ENCODE data around the gene ZNF343. TPM values are rescaled to one million over a fixed set of nuclear protein-coding genes. Genes with fewer than 3 reads are reported as not detected.

ZNF343 gene
- total RNA-seq, 6 donors from 2014 or later, result 8.4 to 13.3 (median 8.9) TPM

GRCh38 chr20:2460752-2461424, 47.8 kb downstream of the ZNF343 start:
- H3K27ac ChIP-seq, result no peak overlapping the region
- H3K4me3 ChIP-seq, result no peak overlapping the region
- WGBS, 2 donors, result 90 to 95% methylated on average over 4 of the region's 4 CpGs
- no peaks in the 10 kb centered on the region for H3K4me1 ChIP-seq
- no peaks in the 10 kb centered on the region for H3K27me3 ChIP-seq
- H3K9me3 ChIP-seq, result no peaks in the 10 kb centered on the region
- ATAC-seq (ENCODE audit: low FRiP score in 2 of 2) (no peak), DNase-seq (no peak)
- no peak for TF ChIP-seq POLR2AphosphoS5 (IDR thresholded peaks at IDR 0.05)
- H3K36me3 ChIP-seq, result peaks cover 58 to 75% (median 60%) of the 10 kb centered on the region in 4 donors

GRCh38 chr20:2459981-2460751, 48.5 kb downstream of the ZNF343 start:
- Histone ChIP-seq H3K27ac (no peak overlapping the region), H3K27me3 (no peaks in the 10 kb centered on the region), H3K4me1 (no peaks in the 10 kb centered on the region), H3K9me3 (no peaks in the 10 kb centered on the region), H3K4me3 (no peak overlapping the region), H3K36me3 (peaks cover 52 to 68% (median 53%) of the 10 kb centered on the region in 4 donors)
- ATAC-seq (ENCODE audit: low FRiP score in 2 of 2), result no peak
- WGBS, 2 donors, result 72 to 77% methylated on average over 1 of the region's 1 CpG
- TF ChIP-seq POLR2A (IDR thresholded peaks at IDR 0.05) (no peak), CTCF (IDR thresholded peaks at IDR 0.05) (no peak), POLR2AphosphoS5 (IDR thresholded peaks at IDR 0.05) (no peak), EP300 (IDR thresholded peaks at IDR 0.05) (no peak)
- no peak for DNase-seq

GRCh38 chr20:2458919-2459499, 49.7 kb downstream of the ZNF343 start:
- ATAC-seq (ENCODE audit: low FRiP score in 2 of 2), result no peak
- no peak for DNase-seq
- WGBS, 2 donors, result 91 to 98% methylated on average over 3 of the region's 3 CpGs
- Histone ChIP-seq H3K4me3 (no peak overlapping the region), H3K4me1 (no peaks in the 10 kb centered on the region), H3K36me3 (peaks cover 41 to 56% (median 42%) of the 10 kb centered on the region in 4 donors), H3K27me3 (no peaks in the 10 kb centered on the region), H3K27ac (no peak overlapping the region), H3K9me3 (no peaks in the 10 kb centered on the region)
- TF ChIP-seq CTCF (IDR thresholded peaks at IDR 0.05) (no peak), POLR2A (IDR thresholded peaks at IDR 0.05) (no peak), EP300 (IDR thresholded peaks at IDR 0.05) (no peak), POLR2AphosphoS5 (IDR thresholded peaks at IDR 0.05) (no peak)

- no peak overlapping the region for H3K4me3 ChIP-seq
- no peaks in the 10 kb centered on the region for H3K9me3 ChIP-seq
- peaks cover 10 to 25% (median 12%) of the 10 kb centered on the region in 4 donors for H3K36me3 ChIP-seq
- no peak for DNase-seq
- H3K4me1 ChIP-seq, result no peaks in the 10 kb centered on the region
- H3K27ac ChIP-seq, result no peak overlapping the region
- TF ChIP-seq EP300 (IDR thresholded peaks at IDR 0.05) (no peak), POLR2AphosphoS5 (IDR thresholded peaks at IDR 0.05) (no peak), CTCF (IDR thresholded peaks at IDR 0.05) (no peak), POLR2A (IDR thresholded peaks at IDR 0.05) (no peak)
- no peaks in the 10 kb centered on the region for H3K27me3 ChIP-seq
- WGBS, 2 donors, result 77 to 79% methylated on average over 2 of the region's 2 CpGs
- ATAC-seq (ENCODE audit: low FRiP score in 2 of 2), result no peak
Observed at GRCh38 chr20:2455771-2456497, 52.8 kb downstream of the ZNF343 start.

GRCh38 chr20:2453792-2454191, 54.9 kb downstream of the ZNF343 start:
- Histone ChIP-seq H3K9me3 (no peaks in the 10 kb centered on the region), H3K4me3 (no peak overlapping the region), H3K36me3 (peaks cover 0 to 4% (median 0%) of the 10 kb centered on the region in 4 donors), H3K4me1 (no peaks in the 10 kb centered on the region), H3K27ac (no peak overlapping the region), H3K27me3 (no peaks in the 10 kb centered on the region)
- ATAC-seq (ENCODE audit: low FRiP score in 2 of 2), result no peak
- DNase-seq, result no peak
- WGBS, 2 donors, result 84 to 85% methylated on average over 3 of the region's 3 CpGs
- TF ChIP-seq POLR2AphosphoS5 (IDR thresholded peaks at IDR 0.05) (no peak), CTCF (IDR thresholded peaks at IDR 0.05) (no peak), POLR2A (IDR thresholded peaks at IDR 0.05) (no peak), EP300 (IDR thresholded peaks at IDR 0.05) (no peak)

Data from upper lobe of left lung (tissue), 6 donors.